ENCODE measurements around the gene ZNF367.

Gene ZNF367

GRCh38 chr9:96345551-96345950, 72.6 kb downstream of the ZNF367 start:
- no peak for TF ChIP-seq CTCF (IDR thresholded peaks at IDR 0.05; ENCODE audit: low read depth, low read length, missing control alignments)
- no peak for DNase-seq (ENCODE audit: extremely low read depth, low read depth)
- no peak overlapping the region for H3K4me3 ChIP-seq (replicated peaks; ENCODE audit: low read depth, low read length)

- peak; percentile 92 for DNase-seq (ENCODE audit: extremely low read depth, low read depth)
- TF ChIP-seq CTCF (IDR thresholded peaks at IDR 0.05; ENCODE audit: low read depth, low read length, missing control alignments) = no peak
- no peak overlapping the region for H3K4me3 ChIP-seq (replicated peaks; ENCODE audit: low read depth, low read length)
Measured at GRCh38 chr9:96344458-96345180, 73.6 kb downstream of the ZNF367 start.

- TF ChIP-seq CTCF (IDR thresholded peaks at IDR 0.05; ENCODE audit: low read depth, low read length, missing control alignments) = no peak
- H3K4me3 ChIP-seq (replicated peaks; ENCODE audit: low read depth, low read length) = no peak overlapping the region
- no peak for DNase-seq (ENCODE audit: extremely low read depth, low read depth)
Measured at GRCh38 chr9:96343515-96344360, 74.4 kb downstream of the ZNF367 start.

GRCh38 chr9:96342571-96343245, 75.5 kb downstream of the ZNF367 start:
- no peak for DNase-seq (ENCODE audit: extremely low read depth, low read depth)
- H3K4me3 ChIP-seq (replicated peaks; ENCODE audit: low read depth, low read length) = no peak overlapping the region
- no peak for TF ChIP-seq CTCF (IDR thresholded peaks at IDR 0.05; ENCODE audit: low read depth, low read length, missing control alignments)

GRCh38 chr9:96340707-96341106, 77.5 kb downstream of the ZNF367 start:
- TF ChIP-seq CTCF (IDR thresholded peaks at IDR 0.05; ENCODE audit: low read depth, low read length, missing control alignments) = no peak
- H3K4me3 ChIP-seq (replicated peaks; ENCODE audit: low read depth, low read length) = no peak overlapping the region
- no peak for DNase-seq (ENCODE audit: extremely low read depth, low read depth)

GRCh38 chr9:96338299-96338698, 79.9 kb downstream of the ZNF367 start:
- DNase-seq (ENCODE audit: extremely low read depth, low read depth) = no peak
- no peak for TF ChIP-seq CTCF (IDR thresholded peaks at IDR 0.05; ENCODE audit: low read depth, low read length, missing control alignments)
- no peak overlapping the region for H3K4me3 ChIP-seq (replicated peaks; ENCODE audit: low read depth, low read length)

All from HFF-Myc (cell line).